Right kidney (tissue), 9 donors: ENCODE results near the gene BOD1L1.

ENCODE experiments used
- DNase-seq: peaks from one replicate; pipeline ENCODE4 v3.0.0-alpha.2; 2016
- long read RNA-seq, 8 donors: transcript quantifications; one replicate each; lab custom pipeline, GENCODE V29; 2026

The BOD1L1 gene
- long read RNA-seq, donor 1, partial matches to known transcripts: 0 of 1 reads
- long read RNA-seq, donor 1, other reads (novel, unspliced or antisense): 0 of 1 reads
- long read RNA-seq, donor 2: 0 reads
- long read RNA-seq, donor 3, partial matches to known transcripts: 6 of 6 reads
- long read RNA-seq, donor 3, other reads (novel, unspliced or antisense): 0 of 6 reads
- long read RNA-seq, donor 4, partial matches to known transcripts: 11 of 11 reads
- long read RNA-seq, donor 4, other reads (novel, unspliced or antisense): 0 of 11 reads
- long read RNA-seq, donor 5: 0 reads
- long read RNA-seq, donor 6, partial matches to known transcripts: 14 of 14 reads
- long read RNA-seq, donor 6, other reads (novel, unspliced or antisense): 0 of 14 reads
- long read RNA-seq, donor 7, partial matches to known transcripts: 14 of 14 reads
- long read RNA-seq, donor 7, other reads (novel, unspliced or antisense): 0 of 14 reads
- long read RNA-seq, donor 8, partial matches to known transcripts: 22 of 22 reads
- long read RNA-seq, donor 8, other reads (novel, unspliced or antisense): 0 of 22 reads

DNA sequence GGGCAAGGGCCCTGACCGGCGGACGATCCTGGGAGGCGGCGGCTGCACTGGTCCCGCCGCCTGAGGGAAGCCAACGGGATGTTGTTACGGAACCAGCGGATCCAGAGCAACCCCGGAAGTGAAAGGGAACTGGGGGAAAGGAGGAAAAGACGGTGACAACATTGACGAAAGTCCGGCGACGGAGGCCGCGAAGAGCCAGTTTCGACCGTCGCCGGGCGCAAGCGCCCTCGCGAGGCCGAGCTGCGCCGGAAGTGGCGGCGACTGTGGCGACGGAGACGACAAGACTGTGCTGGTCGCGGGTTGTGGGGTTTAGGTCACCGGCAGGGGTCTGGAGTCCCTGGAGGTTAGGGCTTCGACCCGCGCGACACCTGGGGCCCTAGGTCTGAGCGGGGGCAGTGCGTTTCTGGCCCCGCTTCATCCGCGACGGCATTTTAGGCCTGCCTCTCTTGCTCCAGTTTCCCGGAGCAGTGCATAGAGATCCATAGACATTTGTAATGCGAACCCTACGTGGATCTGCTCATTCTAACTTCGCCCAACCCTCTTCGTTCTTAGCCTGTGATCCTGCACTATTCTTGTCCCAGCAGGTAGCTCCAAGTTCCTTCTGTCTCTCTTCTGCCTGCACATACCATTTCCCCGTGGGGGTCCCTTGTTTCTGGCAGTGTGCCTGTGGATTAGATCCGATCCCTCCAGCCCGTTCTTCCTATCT lies at the start of gene BOD1L1:
BOD1L1 (minus strand) TSS at position 120 of the 706 bp plus-strand sequence. CDS start 138 bp downstream, outside the sequence.
- DNase-seq: peak; percentile 98

- no peak for DNase-seq
Observed at GRCh38 chr4:13674971-13675370, 47.4 kb upstream of the BOD1L1 start.

DNA sequence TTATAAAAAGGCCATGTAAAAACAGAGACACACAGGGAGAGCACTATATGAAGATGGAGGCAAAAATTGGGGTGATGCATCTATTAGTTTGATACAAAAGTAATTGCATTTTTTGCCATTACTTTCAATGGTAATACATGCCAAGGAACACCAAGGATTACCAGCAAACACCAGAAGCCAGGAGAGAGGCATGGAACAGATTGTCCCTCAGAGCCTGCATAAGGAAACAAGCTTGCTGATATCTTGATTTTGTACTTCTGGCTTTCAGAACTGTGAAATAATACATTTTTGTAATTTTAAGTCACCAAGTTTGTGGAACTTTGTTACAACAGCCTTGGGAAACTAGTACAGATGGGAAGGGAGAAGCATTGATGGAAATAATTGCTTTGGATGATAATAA lies 45.6 kb upstream of the BOD1L1 start:
- no peak for DNase-seq

DNA sequence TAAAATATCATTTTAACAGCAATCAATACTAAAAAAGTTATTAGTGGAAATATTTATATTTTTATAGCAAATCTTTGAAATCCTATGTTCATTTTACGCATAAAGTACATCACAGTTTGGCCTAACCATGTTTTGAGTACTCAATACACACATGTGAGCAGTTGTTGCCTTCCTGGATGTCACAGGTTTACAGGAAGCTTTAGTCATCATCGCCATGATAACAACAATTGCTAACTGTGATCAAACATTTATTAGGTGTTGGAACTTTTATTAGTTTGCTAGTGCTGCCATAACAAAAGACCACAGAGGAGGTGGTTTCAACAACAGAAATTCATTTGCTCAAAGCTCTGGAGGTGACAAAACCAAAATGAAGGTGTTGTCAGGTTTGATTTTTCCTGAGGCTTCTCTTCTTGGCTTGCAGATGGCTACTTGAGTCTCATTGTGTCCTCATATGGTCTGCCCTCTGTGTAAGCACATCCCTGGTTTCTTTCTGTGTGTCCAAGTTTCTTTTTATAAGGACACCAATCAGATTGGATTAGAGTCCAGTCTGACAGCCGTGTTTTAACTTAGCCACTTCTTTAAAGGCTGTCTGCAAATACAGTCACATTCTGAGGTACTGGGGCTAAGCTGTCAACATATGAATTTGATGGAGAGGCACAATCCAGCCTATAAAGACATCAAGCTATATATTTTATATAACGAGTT lies 43.1 kb upstream of the BOD1L1 start:
- DNase-seq: no peak

GRCh38 chr4:13665701-13666660 lies 38.5 kb upstream of the BOD1L1 start:
- DNase-seq: no peak

- DNase-seq: no peak
Observed at GRCh38 chr4:13659341-13660070, 32.0 kb upstream of the BOD1L1 start.

DNA sequence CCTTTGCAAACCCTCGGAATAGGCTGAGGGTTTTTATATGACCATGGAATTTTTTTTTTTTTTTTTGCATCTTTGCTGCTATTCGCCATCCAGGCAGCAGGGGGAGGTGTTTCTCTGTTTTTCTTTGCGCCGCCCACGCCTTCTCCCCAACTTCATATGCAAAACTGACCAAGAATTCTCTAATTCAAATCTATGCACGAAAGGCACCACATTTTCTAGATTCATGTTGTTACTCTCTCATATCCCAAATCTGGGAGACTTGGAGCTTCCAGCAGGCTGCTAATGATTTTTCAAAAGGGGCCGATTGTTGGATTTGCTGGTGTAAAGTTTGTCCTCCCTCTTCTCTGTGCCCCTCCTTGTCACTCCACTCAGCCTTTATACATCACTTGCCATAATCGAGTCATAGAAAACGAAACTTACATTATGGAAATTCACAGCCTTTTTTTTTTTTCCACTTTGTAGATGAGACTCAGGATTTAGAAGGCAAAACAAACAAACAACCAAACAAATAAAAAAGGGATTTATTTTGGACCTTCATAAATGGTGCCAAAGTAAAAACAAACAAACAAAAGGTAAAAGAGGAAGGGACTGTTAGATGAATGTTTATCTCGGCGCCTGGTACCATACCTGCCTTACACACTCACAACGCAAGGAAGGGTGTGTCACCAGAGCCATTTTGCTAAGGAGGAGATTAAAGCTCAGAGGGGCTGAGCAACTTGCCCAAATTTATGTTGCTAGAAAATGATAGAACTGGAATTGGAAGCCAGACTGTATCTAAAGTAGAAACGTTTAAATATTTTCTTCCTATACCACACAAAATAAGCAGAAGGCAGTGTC lies 29.3 kb upstream of the BOD1L1 start:
- peak; percentile 63 for DNase-seq

DNA sequence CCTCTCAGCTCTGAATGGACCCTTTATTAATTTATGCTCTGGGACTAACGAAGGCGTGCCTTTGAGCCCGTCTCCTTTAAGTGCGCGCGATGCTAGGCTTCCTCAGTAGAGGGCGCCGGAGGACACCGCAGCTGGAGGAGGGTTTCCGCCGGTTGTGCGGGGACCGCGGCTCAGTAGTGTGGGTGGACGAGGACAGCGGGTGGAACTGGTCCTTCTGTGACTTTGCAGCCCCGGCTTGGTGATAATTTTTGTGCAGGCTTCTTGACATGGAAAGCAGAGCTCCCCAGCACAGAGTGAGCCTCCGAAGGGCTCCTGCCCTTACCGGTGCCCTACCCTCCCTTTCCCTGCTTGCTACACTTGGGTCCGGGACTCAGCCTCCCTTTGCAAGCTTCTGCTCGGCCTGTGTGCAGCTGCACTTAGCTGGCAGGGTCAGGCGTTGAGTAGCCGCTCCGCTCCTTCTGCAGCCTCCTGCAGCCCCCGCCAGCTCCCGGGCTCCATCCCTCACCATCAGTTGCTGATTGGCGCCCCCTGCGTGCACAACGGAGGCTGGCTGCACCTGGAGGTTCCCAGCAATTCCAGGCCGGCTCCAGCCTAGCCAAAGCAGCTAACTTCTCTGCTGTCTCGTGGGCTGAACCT lies 26.8 kb upstream of the BOD1L1 start:
- peak; percentile 81 for DNase-seq

- DNase-seq: no peak
Observed at GRCh38 chr4:13653766-13654161, 26.2 kb upstream of the BOD1L1 start.

- no peak for DNase-seq
Observed at GRCh38 chr4:13647031-13647430, 19.5 kb upstream of the BOD1L1 start.

GRCh38 chr4:13645075-13645474 lies 17.6 kb upstream of the BOD1L1 start:
- no peak for DNase-seq

- DNase-seq: no peak
Observed at GRCh38 chr4:13642170-13642950, 14.8 kb upstream of the BOD1L1 start.

GRCh38 chr4:13641084-13641483 lies 13.6 kb upstream of the BOD1L1 start:
- DNase-seq: no peak

GRCh38 chr4:13640149-13640940 lies 12.8 kb upstream of the BOD1L1 start:
- DNase-seq: peak; percentile 27

GRCh38 chr4:13635286-13635799 lies 7.8 kb upstream of the BOD1L1 start:
- no peak for DNase-seq

- DNase-seq: no peak
Observed at GRCh38 chr4:13633671-13634070, 6.1 kb upstream of the BOD1L1 start.

GRCh38 chr4:13627178-13627605 lies 333 bp downstream of the BOD1L1 start:
- DNase-seq: no peak
